Right lung (tissue), 5 donors: ENCODE data around the gene GABPB1. TPM values are rescaled to one million over a fixed set of nuclear protein-coding genes. Genes with fewer than 3 reads are reported as not detected.

Experiments
- DNase-seq, 2 donors: peaks; one replicate each; pipeline ENCODE4 v3.0.0-alpha.2; 2013
- polyA plus RNA-seq, 5 donors: library from polyadenylated mRNA; unstranded; fragments of 120-200 nt; gene quantifications; one replicate each; pipeline versions ENCODE4 v1.2.1 to v1.2.3, GENCODE V29; 2013; ENCODE audit warnings: inconsistent platforms in 1 of 5, low replicate concordance in 1 of 5; ENCODE audit not compliant: insufficient read length in 5 of 5, insufficient read depth in 1 of 5

The GABPB1 gene
- polyA plus RNA-seq, 5 donors: 29.3 to 43.1 (median 38.9) TPM

- DNase-seq: peak in 1 of 2 donors; percentile 49
Measured at GRCh38 chr15:50353251-50353974, 1.6 kb downstream of the GABPB1 start.

GRCh38 chr15:50350621-50351020 lies 4.4 kb downstream of the GABPB1 start:
- DNase-seq: no peak

GRCh38 chr15:50345298-50345697 lies 9.7 kb downstream of the GABPB1 start:
- no peak for DNase-seq

GRCh38 chr15:50344006-50344464 lies 11.0 kb downstream of the GABPB1 start:
- no peak for DNase-seq

- DNase-seq: no peak
Measured at GRCh38 chr15:50341616-50342136, 13.3 kb downstream of the GABPB1 start.

- DNase-seq: no peak
Measured at GRCh38 chr15:50340416-50340815, 14.6 kb downstream of the GABPB1 start.

- no peak for DNase-seq
Measured at GRCh38 chr15:50339717-50340116, 15.3 kb downstream of the GABPB1 start.

GRCh38 chr15:50335251-50335650 lies 19.7 kb downstream of the GABPB1 start:
- DNase-seq: no peak

GRCh38 chr15:50333229-50333628 lies 21.8 kb downstream of the GABPB1 start:
- no peak for DNase-seq

- DNase-seq: no peak
Measured at GRCh38 chr15:50330921-50331320, 24.1 kb downstream of the GABPB1 start.

- no peak for DNase-seq
Measured at GRCh38 chr15:50328116-50328515, 26.9 kb downstream of the GABPB1 start.

- peak; percentile 18 to 40 for DNase-seq
Measured at GRCh38 chr15:50321680-50322210, 33.3 kb downstream of the GABPB1 start.

GRCh38 chr15:50320504-50320903 lies 34.5 kb downstream of the GABPB1 start:
- DNase-seq: no peak

GRCh38 chr15:50318697-50319096 lies 36.3 kb downstream of the GABPB1 start:
- no peak for DNase-seq

- DNase-seq: peak; percentile 14 to 35
Measured at GRCh38 chr15:50315814-50316630, 39.0 kb downstream of the GABPB1 start.

- DNase-seq: no peak
Measured at GRCh38 chr15:50312636-50313035, 42.4 kb downstream of the GABPB1 start.

- no peak for DNase-seq
Measured at GRCh38 chr15:50307799-50308198, 47.2 kb downstream of the GABPB1 start.

- DNase-seq: no peak
Measured at GRCh38 chr15:50304836-50305235, 50.2 kb downstream of the GABPB1 start.

GRCh38 chr15:50302581-50302980 lies 52.4 kb downstream of the GABPB1 start:
- DNase-seq: no peak

- no peak for DNase-seq
Measured at GRCh38 chr15:50298340-50298739, 56.7 kb downstream of the GABPB1 start.

GRCh38 chr15:50295966-50296365 lies 59.0 kb downstream of the GABPB1 start:
- no peak for DNase-seq

- DNase-seq: no peak
Measured at GRCh38 chr15:50289749-50290148, 65.2 kb downstream of the GABPB1 start.
